Hepatocyte (in vitro differentiated cells): Measurements from ENCODE around the gene KIAA0319L.

Experiments
- EZH2 ChIP-seq: fragments of 200-600 bp; sonication (generic); IDR thresholded peaks from 2 replicates; pipeline ENCODE4 v1.6.1; 2016; ENCODE audit warnings: antibody characterized with exemption, mild to moderate bottlenecking, borderline replicate concordance
- TF ChIP-seq, protein P1 (sequence below): fragments of 200-600 bp; sonication (generic); IDR thresholded peaks from 2 replicates; pipeline ENCODE4 v1.5.1; 2016; ENCODE audit warnings: antibody characterized with exemption, mild to moderate bottlenecking; ENCODE audit not compliant: poor library complexity

- TF ChIP-seq, protein P1, sequence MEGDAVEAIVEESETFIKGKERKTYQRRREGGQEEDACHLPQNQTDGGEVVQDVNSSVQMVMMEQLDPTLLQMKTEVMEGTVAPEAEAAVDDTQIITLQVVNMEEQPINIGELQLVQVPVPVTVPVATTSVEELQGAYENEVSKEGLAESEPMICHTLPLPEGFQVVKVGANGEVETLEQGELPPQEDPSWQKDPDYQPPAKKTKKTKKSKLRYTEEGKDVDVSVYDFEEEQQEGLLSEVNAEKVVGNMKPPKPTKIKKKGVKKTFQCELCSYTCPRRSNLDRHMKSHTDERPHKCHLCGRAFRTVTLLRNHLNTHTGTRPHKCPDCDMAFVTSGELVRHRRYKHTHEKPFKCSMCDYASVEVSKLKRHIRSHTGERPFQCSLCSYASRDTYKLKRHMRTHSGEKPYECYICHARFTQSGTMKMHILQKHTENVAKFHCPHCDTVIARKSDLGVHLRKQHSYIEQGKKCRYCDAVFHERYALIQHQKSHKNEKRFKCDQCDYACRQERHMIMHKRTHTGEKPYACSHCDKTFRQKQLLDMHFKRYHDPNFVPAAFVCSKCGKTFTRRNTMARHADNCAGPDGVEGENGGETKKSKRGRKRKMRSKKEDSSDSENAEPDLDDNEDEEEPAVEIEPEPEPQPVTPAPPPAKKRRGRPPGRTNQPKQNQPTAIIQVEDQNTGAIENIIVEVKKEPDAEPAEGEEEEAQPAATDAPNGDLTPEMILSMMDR: no peak
- TF ChIP-seq EZH2: no peak
These were observed 79.3 kb downstream of the KIAA0319L start for GRCh38 chr1:35477870-35478269.
